ENCODE measurements around the gene NPAS2.

GRCh38 chr2:100786297-100786658, 33.7 kb upstream of the NPAS2 start:
- TF ChIP-seq, protein P1, sequence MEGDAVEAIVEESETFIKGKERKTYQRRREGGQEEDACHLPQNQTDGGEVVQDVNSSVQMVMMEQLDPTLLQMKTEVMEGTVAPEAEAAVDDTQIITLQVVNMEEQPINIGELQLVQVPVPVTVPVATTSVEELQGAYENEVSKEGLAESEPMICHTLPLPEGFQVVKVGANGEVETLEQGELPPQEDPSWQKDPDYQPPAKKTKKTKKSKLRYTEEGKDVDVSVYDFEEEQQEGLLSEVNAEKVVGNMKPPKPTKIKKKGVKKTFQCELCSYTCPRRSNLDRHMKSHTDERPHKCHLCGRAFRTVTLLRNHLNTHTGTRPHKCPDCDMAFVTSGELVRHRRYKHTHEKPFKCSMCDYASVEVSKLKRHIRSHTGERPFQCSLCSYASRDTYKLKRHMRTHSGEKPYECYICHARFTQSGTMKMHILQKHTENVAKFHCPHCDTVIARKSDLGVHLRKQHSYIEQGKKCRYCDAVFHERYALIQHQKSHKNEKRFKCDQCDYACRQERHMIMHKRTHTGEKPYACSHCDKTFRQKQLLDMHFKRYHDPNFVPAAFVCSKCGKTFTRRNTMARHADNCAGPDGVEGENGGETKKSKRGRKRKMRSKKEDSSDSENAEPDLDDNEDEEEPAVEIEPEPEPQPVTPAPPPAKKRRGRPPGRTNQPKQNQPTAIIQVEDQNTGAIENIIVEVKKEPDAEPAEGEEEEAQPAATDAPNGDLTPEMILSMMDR (conservative IDR thresholded peaks at IDR 0.05) = no peak
- TF ChIP-seq EZH2 (IDR thresholded peaks at IDR 0.05; ENCODE audit: low read depth) = no peak

All from PC-9 (cell line).